ENCODE measurements around the gene PNPT1. TPM values are rescaled to one million over a fixed set of nuclear protein-coding genes. Genes with fewer than 3 reads are reported as not detected.
"Not testable (repeated sequence)": the region's sequence is repeated elsewhere in the genome, so short reads cannot be mapped to it uniquely, and the experiment has no call there.

Gene PNPT1
- total RNA-seq, 1 donor from 2014 or later: 26.5 TPM

GRCh38 chr2:55715626-55716025, 22.0 kb upstream of the PNPT1 start:
- Mint-ChIP-seq H3K4me3 (no peak overlapping the region), H3K4me1 (peaks cover 7% of the 10 kb centered on the region), H3K27ac (no peak overlapping the region), H3K36me3 (no peaks in the 10 kb centered on the region), H3K27me3 (ENCODE audit: low read depth) (no peaks in the 10 kb centered on the region), H3K9me3 (no peaks in the 10 kb centered on the region)
- no peak for DNase-seq (ENCODE audit: low spot score in 2 of 2, unreplicated experiment in 2 of 2)
- TF ChIP-seq CTCF (IDR thresholded peaks at IDR 0.05; ENCODE audit: unreplicated experiment): no peak

- H3K4me1 Mint-ChIP-seq; H3K27ac Mint-ChIP-seq; DNase-seq (ENCODE audit: low spot score in 2 of 2, unreplicated experiment in 2 of 2); H3K4me3 Mint-ChIP-seq; H3K27me3 Mint-ChIP-seq (ENCODE audit: low read depth); H3K36me3 Mint-ChIP-seq; H3K9me3 Mint-ChIP-seq: not testable (repeated sequence)
Observed at GRCh38 chr2:55715178-55715577, 21.5 kb upstream of the PNPT1 start.

GRCh38 chr2:55712477-55713060, 18.9 kb upstream of the PNPT1 start:
- Mint-ChIP-seq H3K4me1 (no peaks in the 10 kb centered on the region), H3K9me3 (no peaks in the 10 kb centered on the region), H3K4me3 (no peak overlapping the region), H3K36me3 (no peaks in the 10 kb centered on the region), H3K27me3 (ENCODE audit: low read depth) (no peaks in the 10 kb centered on the region), H3K27ac (no peak overlapping the region)
- no peak for TF ChIP-seq CTCF (IDR thresholded peaks at IDR 0.05; ENCODE audit: unreplicated experiment)
- no peak for DNase-seq (ENCODE audit: low spot score in 2 of 2, unreplicated experiment in 2 of 2)

DNA sequence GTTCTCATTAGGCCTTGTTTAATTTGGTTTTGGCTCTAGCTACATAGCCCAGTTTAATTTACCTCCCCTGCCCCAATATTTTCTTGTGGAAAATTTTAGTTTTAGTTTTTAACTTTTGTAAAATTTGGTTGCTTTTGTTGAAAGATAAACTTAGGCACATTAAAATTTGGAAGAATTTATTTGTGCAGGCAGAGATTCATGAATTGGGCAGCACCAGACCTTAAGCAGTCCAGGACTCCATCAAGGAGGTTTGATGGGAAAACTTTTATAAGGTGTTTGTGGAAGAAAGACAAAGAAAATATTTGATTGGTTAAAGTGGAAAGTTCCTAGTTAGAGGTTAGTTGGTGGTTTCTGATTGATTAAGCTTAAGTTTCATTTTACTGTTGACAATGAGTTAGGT, 16.4 kb upstream of the PNPT1 start:
- Mint-ChIP-seq H3K27ac (no peak overlapping the region), H3K27me3 (ENCODE audit: low read depth) (no peaks in the 10 kb centered on the region), H3K9me3 (no peaks in the 10 kb centered on the region), H3K4me1 (no peaks in the 10 kb centered on the region), H3K4me3 (no peak overlapping the region), H3K36me3 (no peaks in the 10 kb centered on the region)
- no peak for TF ChIP-seq CTCF (IDR thresholded peaks at IDR 0.05; ENCODE audit: unreplicated experiment)
- no peak for DNase-seq (ENCODE audit: low spot score in 2 of 2, unreplicated experiment in 2 of 2)

DNA sequence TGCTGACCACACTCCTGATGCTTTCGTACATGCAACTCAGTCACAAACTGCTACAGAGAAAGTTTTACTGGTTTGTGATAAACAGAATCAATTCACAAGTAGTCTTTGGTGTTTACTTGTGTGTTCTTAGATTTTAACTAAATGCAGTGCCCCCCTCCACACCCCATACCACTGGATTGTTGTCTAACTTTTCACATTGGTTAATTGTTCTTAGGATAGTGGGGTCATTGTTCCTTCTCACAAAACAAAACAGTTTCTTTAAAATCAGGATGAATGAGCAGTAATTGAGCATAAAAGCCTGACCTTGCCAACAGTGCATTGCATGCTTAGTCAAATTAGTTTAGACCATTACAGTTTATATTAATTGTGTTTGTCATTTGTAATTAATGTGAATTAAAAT, 14.1 kb upstream of the PNPT1 start:
- H3K27ac Mint-ChIP-seq: no peak overlapping the region
- TF ChIP-seq CTCF (IDR thresholded peaks at IDR 0.05; ENCODE audit: unreplicated experiment): no peak
- H3K4me3 Mint-ChIP-seq: no peak overlapping the region

GRCh38 chr2:55706258-55706657, 12.6 kb upstream of the PNPT1 start:
- H3K27ac Mint-ChIP-seq, H3K36me3 Mint-ChIP-seq, H3K4me3 Mint-ChIP-seq: not testable (repeated sequence)

More for the DNA sequence above, 14.1 kb upstream of the PNPT1 start:
- Mint-ChIP-seq H3K9me3 (no peaks in the 10 kb centered on the region), H3K36me3 (no peaks in the 10 kb centered on the region), H3K4me1 (no peaks in the 10 kb centered on the region), H3K27me3 (ENCODE audit: low read depth) (peaks cover 11% of the 10 kb centered on the region)
- no peak for DNase-seq (ENCODE audit: low spot score in 2 of 2, unreplicated experiment in 2 of 2)

More at GRCh38 chr2:55706258-55706657, 12.6 kb upstream of the PNPT1 start:
- not testable (repeated sequence) for DNase-seq (ENCODE audit: low spot score in 2 of 2, unreplicated experiment in 2 of 2); H3K4me1 Mint-ChIP-seq; H3K9me3 Mint-ChIP-seq
- H3K27me3 Mint-ChIP-seq (ENCODE audit: low read depth): peaks cover 18% of the 10 kb centered on the region
